H1 (cell line): ENCODE data around the gene STEAP4. TPM values are rescaled to one million over a fixed set of nuclear protein-coding genes. Genes with fewer than 3 reads are reported as not detected.

ENCODE experiments used
- ASH2L ChIP-seq: fragments of 200-600, 300-600 bp; sonication (generic); IDR thresholded peaks from one replicate; pipeline ENCODE4 v1.7.1; 2017; ENCODE audit warnings: low read length
- BCL11A ChIP-seq, 2 experiments: IDR thresholded peaks; one replicate each; pipeline ENCODE4 v1.6.1; 2011; ENCODE audit warnings: low read depth in 2 of 2, low read length in 2 of 2, mild to moderate bottlenecking in 2 of 2
- EGR1 ChIP-seq: IDR thresholded peaks from 2 replicates; pipeline ENCODE4 v1.6.1; 2011; ENCODE audit warnings: low read depth, low read length, borderline replicate concordance
- GTF2F1 ChIP-seq: IDR thresholded peaks from 2 replicates; pipeline ENCODE4 v1.6.1; 2012; ENCODE audit warnings: low read depth, low read length, improper control_type of control experiment, borderline replicate concordance
- KDM1A ChIP-seq: fragments of 200-600, 300-600 bp; sonication (generic); IDR thresholded peaks from 2 replicates; pipeline ENCODE4 v1.7.1; 2016; ENCODE audit warnings: mild to moderate bottlenecking, low read length, borderline replicate concordance
- POLR2AphosphoS5 ChIP-seq: IDR thresholded peaks from 2 replicates; pipeline ENCODE4 v1.6.1; 2011; ENCODE audit warnings: low read depth, low read length
- RXRA ChIP-seq: IDR thresholded peaks from 2 replicates; pipeline ENCODE4 v1.6.1; 2011; ENCODE audit warnings: low read depth, mild to moderate bottlenecking, low read length, moderate library complexity; ENCODE audit not compliant: insufficient read depth
- SIN3A ChIP-seq, 2 experiments: IDR thresholded peaks in 1 of 2; conservative IDR thresholded peaks in 1 of 2; 2 replicates each; pipeline ENCODE4 v1.6.1; 2011 to 2012; ENCODE audit warnings: low read length in 2 of 2, improper control_type of control experiment in 1 of 2, low read depth in 1 of 2, mild to moderate bottlenecking in 1 of 2
- polyA plus RNA-seq, 7 experiments: library from polyadenylated mRNA; depleted of rRNA in 3 of 7; stranded (reverse) in 5 of 7; unstranded in 2 of 7; fragments of >200 nt in 5 of 7; fragments of 200-250 nt in 2 of 7; gene quantifications; 1 replicate in 5 of 7; 2 replicates in 1 of 7; 4 replicates in 1 of 7; pipeline versions ENCODE4 v1.2.1 to v1.2.3, GENCODE V29; 2011 to 2013; ENCODE audit warnings: missing spikeins in 2 of 7, mixed read lengths in 2 of 7
- total RNA-seq: library from RNA; stranded (reverse); fragmentation: NEBNext Ultra II Directional; extraction: Animal tissue kit (Norgen Biotek cat#: 25700); gene quantifications from 2 replicates; pipeline ENCODE4 v1.2.1, GENCODE V29; 2021
- TF ChIP-seq, protein P1 (sequence below): fragments of 300-600 bp; sonication (generic); IDR thresholded peaks from 2 replicates; pipeline ENCODE4 v1.7.1; 2012; ENCODE audit warnings: low read length, moderate library complexity, mild to moderate bottlenecking, inconsistent platforms; ENCODE audit not compliant: insufficient replicate concordance

The STEAP4 gene
- total and polyA plus RNA-seq, 2 of the 8 experiments (the other 6 are each of a cell fraction or from before 2014, with no cell fraction given), result under 0.01 TPM; not detected in 1

DNA sequence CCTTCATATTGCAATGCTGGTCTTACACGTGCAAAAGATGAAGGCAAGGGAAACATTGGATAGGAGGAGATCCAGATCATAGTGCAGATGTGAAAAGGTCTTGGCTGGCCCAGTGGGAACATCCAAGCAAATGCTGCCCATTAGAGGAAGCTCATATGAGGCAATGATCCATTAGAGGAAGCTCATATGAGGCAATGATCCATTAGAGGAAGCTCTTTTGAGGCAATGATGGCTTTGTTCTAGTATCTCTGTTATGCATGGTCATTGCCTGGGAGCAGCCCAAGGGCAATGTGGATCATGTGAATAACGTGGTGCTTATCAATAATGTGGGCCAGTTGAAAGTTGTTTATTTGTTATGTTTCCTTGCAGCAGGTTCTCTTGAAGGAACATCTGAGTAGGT is 37.8 kb downstream of the STEAP4 start (continued):
- TF ChIP-seq, protein P1, sequence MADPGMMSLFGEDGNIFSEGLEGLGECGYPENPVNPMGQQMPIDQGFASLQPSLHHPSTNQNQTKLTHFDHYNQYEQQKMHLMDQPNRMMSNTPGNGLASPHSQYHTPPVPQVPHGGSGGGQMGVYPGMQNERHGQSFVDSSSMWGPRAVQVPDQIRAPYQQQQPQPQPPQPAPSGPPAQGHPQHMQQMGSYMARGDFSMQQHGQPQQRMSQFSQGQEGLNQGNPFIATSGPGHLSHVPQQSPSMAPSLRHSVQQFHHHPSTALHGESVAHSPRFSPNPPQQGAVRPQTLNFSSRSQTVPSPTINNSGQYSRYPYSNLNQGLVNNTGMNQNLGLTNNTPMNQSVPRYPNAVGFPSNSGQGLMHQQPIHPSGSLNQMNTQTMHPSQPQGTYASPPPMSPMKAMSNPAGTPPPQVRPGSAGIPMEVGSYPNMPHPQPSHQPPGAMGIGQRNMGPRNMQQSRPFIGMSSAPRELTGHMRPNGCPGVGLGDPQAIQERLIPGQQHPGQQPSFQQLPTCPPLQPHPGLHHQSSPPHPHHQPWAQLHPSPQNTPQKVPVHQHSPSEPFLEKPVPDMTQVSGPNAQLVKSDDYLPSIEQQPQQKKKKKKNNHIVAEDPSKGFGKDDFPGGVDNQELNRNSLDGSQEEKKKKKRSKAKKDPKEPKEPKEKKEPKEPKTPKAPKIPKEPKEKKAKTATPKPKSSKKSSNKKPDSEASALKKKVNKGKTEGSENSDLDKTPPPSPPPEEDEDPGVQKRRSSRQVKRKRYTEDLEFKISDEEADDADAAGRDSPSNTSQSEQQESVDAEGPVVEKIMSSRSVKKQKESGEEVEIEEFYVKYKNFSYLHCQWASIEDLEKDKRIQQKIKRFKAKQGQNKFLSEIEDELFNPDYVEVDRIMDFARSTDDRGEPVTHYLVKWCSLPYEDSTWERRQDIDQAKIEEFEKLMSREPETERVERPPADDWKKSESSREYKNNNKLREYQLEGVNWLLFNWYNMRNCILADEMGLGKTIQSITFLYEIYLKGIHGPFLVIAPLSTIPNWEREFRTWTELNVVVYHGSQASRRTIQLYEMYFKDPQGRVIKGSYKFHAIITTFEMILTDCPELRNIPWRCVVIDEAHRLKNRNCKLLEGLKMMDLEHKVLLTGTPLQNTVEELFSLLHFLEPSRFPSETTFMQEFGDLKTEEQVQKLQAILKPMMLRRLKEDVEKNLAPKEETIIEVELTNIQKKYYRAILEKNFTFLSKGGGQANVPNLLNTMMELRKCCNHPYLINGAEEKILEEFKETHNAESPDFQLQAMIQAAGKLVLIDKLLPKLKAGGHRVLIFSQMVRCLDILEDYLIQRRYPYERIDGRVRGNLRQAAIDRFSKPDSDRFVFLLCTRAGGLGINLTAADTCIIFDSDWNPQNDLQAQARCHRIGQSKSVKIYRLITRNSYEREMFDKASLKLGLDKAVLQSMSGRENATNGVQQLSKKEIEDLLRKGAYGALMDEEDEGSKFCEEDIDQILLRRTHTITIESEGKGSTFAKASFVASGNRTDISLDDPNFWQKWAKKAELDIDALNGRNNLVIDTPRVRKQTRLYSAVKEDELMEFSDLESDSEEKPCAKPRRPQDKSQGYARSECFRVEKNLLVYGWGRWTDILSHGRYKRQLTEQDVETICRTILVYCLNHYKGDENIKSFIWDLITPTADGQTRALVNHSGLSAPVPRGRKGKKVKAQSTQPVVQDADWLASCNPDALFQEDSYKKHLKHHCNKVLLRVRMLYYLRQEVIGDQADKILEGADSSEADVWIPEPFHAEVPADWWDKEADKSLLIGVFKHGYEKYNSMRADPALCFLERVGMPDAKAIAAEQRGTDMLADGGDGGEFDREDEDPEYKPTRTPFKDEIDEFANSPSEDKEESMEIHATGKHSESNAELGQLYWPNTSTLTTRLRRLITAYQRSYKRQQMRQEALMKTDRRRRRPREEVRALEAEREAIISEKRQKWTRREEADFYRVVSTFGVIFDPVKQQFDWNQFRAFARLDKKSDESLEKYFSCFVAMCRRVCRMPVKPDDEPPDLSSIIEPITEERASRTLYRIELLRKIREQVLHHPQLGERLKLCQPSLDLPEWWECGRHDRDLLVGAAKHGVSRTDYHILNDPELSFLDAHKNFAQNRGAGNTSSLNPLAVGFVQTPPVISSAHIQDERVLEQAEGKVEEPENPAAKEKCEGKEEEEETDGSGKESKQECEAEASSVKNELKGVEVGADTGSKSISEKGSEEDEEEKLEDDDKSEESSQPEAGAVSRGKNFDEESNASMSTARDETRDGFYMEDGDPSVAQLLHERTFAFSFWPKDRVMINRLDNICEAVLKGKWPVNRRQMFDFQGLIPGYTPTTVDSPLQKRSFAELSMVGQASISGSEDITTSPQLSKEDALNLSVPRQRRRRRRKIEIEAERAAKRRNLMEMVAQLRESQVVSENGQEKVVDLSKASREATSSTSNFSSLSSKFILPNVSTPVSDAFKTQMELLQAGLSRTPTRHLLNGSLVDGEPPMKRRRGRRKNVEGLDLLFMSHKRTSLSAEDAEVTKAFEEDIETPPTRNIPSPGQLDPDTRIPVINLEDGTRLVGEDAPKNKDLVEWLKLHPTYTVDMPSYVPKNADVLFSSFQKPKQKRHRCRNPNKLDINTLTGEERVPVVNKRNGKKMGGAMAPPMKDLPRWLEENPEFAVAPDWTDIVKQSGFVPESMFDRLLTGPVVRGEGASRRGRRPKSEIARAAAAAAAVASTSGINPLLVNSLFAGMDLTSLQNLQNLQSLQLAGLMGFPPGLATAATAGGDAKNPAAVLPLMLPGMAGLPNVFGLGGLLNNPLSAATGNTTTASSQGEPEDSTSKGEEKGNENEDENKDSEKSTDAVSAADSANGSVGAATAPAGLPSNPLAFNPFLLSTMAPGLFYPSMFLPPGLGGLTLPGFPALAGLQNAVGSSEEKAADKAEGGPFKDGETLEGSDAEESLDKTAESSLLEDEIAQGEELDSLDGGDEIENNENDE, result no peak
- no peak for TF ChIP-seq POLR2AphosphoS5
- TF ChIP-seq KDM1A, result no peak
- TF ChIP-seq EGR1, result no peak
- no peak for TF ChIP-seq BCL11A (IDR thresholded peaks at IDR 0.05; ENCODE audit: low read depth in 2 of 2, low read length in 2 of 2)
- no peak for TF ChIP-seq GTF2F1
- no peak for TF ChIP-seq RXRA
- no peak for TF ChIP-seq ASH2L
- TF ChIP-seq SIN3A (conservative IDR thresholded peaks at IDR 0.05 in 1 of 2, IDR thresholded peaks at IDR 0.05 in 1 of 2; ENCODE audit: low read depth in 1 of 2, low read length in 2 of 2), result no peak
